SK-N-MC (cell line): Measurements from ENCODE around the gene SH3RF3.

ENCODE experiments used
- EZH2 ChIP-seq: fragments of 200-600 bp; sonication (generic); IDR thresholded peaks from one replicate; pipeline ENCODE4 v1.6.1; 2017; ENCODE audit warnings: antibody characterized with exemption
- FOXP2 ChIP-seq: optimal IDR thresholded peaks from 2 replicates; pipeline ENCODE3; 2011; ENCODE audit warnings: mild to moderate bottlenecking, moderate library complexity; ENCODE audit not compliant: insufficient read depth; ENCODE audit errors: extremely low read length, control extremely low read depth
- POLR2AphosphoS5 ChIP-seq: IDR thresholded peaks from 2 replicates; pipeline ENCODE4 v1.6.1; 2012; ENCODE audit warnings: mild to moderate bottlenecking, low read depth, low read length, borderline replicate concordance

GRCh38 chr2:109528811-109529501, 400.0 kb downstream of the SH3RF3 start:
- TF ChIP-seq EZH2 (no peak), POLR2AphosphoS5 (no peak), FOXP2 (no peak)
